GM12891 (cell line): ENCODE results near the gene RAET1E.

ENCODE experiments used
- POLR2A ChIP-seq: IDR thresholded peaks from 2 replicates; pipeline ENCODE4 v1.6.1; 2011; ENCODE audit warnings: low read depth, low read length, control low read depth
- POLR2AphosphoS5 ChIP-seq: IDR thresholded peaks from 2 replicates; pipeline ENCODE4 v1.6.1; 2011; ENCODE audit warnings: low read depth, low read length, control low read depth

- TF ChIP-seq POLR2AphosphoS5 (no peak), POLR2A (no peak)
Observed at GRCh38 chr6:149934249-149935156, 36.6 kb upstream of the RAET1E start.
